GM19351 (cell line): Measurements from ENCODE around the gene TALDO1.

ENCODE experiments used
- ATAC-seq: cut with Tn5 transposase; IDR thresholded peaks from one replicate; pipeline ENCODE4 v1.9.1; 2021; ENCODE audit warnings: mild to moderate bottlenecking, moderate library complexity; ENCODE audit not compliant: unreplicated experiment

TALDO1 gene

DNA sequence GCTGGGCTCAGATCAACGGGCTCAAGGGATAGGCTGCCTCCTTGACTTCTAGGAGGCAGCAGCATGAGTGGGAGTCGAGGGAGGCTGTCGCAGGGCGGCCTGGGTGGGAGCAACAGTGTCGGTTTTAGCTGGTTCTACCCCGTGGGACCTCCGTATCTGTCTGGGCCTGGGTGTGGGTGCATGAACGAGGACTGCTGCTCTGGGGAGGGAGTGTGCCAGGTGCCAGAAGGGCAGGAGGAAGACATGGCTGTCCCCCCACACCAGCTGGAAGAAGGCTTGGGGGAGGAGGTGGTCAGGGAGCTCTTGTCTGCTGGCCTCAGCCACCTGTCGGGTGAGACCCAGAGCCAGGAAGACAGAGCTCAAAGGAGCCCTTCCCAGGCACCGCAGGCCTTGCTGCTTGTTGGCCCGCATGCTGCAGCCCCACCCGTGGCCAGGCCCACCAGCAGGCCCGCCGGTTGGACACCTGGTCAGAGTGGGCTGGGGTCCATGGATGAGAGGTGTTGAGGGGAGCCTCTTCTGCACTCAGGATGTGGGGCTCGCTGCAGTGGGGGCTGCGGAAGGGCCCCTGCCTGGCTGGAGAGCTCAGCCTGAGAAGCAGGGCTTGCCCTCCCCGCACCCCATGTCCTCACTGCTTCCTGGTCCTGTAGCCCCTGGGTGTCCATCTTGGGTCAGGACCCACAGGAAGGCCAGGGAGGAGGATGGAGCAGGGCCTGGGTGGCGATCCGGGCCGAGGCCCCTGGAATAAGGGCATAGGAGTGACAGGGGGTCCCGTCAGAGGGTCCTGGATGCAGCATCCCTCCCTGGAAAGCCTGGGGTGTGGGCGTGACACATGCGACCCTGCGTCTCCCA lies 39.2 kb downstream of the TALDO1 start:
- no peak for ATAC-seq

DNA sequence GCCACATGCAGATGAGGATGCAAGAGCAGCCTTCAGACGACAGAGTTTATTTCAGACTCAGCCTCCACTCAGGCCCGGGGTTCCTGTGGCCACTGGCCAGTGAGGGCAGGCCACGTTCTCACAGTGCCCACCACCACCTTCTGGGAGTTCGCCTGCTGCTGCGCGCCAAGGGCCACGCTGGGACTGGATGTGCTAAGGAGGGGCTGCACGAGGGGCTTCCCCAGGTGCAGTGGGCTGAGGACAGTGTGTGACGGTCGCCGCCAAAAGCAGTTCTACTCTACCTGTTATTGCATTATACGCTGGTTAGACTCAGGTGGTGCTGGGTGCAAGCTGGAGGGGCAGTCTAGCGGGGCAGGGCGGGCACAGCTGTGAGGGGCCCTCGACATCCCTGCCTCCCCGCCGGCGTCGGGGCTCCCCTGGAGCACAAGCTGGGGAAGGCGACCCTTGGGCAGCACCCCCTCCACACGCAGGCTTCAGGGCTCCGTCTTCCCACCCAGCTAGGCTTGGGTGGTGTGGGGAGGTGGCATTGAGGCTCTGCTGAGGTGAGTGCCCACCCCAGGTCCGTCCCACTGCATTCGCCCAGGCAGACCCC lies 39.9 kb downstream of the TALDO1 start:
- ATAC-seq, result no peak

DNA sequence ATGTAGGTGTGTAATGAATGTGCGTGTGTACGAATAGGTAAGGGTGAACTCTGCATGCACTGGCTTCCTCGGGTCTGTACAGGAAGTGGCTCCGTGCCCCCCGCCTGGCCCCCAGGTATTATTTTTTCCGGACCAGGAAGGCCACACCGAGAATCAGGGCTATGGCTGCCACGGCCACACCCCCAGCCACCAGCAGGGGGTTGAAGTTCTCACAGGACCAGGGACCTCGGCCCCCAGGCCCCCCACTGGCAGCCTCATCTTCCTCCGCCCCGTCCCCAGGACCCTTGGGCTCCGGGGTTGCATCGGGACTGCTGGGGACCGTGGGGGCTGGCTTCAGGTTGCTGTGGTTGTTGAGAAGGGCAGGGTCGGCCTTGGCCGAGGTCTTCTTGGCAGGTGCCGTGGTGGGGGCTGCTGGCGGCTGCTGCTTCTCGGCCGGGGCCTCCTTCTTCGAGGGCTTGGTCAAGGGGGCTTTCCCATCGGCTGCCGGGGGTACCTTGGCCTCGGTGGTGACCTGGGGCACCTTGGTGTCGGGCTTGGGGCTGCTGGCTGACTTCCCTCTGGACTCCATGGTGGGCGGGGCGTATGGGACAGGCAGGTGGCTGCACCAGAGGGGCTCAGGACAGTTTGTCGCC lies 40.9 kb downstream of the TALDO1 start:
- no peak for ATAC-seq

DNA sequence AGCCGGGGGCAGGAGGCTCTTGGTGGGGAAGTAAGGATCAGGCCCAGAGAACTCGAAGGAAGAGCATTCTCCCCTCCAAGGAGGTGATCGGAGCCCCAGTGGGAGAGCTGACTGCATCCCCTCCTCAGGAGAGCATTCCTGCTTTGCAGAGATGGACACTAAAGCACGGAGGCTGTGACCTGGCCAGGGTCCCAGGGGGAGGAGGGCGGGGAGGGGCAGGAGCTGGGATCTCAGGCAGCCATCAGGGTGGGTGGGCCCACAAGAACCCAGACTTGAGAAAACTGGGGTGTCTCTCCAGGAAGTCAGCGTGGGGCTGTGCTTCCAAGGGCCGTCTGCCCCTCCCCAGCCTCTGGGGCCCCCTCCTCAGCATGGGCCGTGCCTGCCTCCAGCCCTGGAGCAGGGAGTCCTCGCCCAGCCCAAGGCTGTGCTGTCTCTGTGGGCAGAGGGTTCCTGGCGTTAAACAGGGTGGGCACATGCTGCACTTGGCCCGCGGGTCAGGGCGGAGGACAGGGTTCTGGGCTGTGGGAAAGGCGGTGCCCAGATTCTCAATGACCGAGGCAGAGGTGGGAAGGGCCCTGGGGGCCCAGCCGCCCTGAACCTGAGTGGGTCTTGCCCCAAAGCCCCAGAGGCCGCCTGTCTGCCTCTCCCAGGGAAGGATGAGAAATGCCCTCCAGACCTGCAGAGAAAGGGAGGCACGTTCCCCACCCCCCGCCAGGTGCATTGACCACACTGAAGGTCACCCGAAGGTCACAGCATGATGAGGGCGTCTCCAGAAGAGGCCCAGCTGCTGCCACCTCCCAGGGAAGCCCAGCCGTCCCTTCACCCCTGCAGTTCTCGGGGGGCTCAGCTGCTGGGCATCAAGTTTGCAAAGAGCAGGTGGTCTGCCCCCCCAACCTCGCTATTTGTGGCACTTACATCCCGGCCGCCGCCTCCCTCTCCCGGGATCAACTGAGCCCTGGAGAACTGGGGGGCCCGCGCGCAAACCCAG lies 42.0 kb downstream of the TALDO1 start:
- no peak for ATAC-seq

DNA sequence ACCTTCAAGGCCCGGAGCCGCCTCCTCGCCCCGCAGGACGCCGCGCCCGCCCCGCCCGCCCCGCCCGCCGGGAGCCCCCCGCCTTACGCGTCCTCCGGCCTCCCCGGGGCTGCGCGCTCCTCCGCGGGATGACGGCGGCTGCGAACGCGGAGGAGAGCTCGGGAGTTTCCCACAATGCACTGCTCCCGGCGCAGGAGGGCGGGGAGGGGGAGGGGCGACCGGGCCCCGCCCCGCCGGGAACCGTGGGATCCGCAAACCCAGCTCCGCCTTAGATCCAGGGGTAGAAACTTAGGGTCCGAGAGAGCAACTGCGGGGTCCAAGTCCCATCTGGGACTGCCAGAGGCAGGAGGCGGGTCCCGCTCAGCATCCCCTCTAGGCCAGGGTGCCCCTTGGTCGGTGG lies 42.7 kb downstream of the TALDO1 start, which contains the start of gene CEND1:
TSS of gene CEND1 (minus strand) at position 148 of the 400 bp plus-strand sequence. CDS start 1,514 bp downstream, outside the sequence.
- ATAC-seq, result no peak

DNA sequence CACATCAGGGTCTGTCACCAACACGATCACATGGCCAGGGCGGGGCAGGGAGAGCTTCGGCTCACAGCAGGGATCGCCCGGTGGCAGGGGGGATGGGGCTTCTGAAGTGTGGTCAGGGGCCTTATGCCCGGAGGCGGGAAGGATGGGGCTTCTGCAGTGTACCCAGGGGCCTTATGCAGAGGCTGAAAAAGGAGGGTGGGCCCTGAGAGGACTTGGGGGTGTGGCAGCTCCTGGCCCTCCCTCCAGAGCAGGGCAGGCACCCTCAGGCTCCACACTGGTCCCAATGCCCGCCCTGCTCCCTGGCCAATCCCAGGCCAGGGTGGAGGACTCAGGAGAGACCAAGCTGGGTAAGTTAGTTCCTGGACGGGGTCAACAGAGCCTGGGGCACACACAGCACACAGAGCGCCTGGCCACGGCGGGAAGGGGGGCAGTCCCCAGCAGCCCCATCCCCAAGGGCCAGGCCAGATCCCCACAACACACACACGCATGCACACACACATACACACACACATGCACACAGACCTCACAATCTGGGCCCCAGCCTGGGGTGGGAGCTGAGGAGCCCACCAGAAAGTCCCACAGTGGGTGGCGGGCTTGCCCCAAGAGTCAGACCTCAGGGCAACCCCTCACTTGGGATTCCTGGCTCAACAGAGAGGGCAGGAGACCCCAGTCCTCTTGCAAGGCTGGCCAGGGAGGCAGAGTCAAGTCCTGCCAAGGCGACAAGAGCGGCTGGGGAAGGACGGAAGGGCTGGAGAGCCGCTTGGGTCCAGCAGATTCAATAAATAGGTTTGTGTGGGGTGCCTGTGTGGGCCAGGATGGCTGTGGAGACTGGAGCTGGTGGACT lies 43.7 kb downstream of the TALDO1 start:
- no peak for ATAC-seq

DNA sequence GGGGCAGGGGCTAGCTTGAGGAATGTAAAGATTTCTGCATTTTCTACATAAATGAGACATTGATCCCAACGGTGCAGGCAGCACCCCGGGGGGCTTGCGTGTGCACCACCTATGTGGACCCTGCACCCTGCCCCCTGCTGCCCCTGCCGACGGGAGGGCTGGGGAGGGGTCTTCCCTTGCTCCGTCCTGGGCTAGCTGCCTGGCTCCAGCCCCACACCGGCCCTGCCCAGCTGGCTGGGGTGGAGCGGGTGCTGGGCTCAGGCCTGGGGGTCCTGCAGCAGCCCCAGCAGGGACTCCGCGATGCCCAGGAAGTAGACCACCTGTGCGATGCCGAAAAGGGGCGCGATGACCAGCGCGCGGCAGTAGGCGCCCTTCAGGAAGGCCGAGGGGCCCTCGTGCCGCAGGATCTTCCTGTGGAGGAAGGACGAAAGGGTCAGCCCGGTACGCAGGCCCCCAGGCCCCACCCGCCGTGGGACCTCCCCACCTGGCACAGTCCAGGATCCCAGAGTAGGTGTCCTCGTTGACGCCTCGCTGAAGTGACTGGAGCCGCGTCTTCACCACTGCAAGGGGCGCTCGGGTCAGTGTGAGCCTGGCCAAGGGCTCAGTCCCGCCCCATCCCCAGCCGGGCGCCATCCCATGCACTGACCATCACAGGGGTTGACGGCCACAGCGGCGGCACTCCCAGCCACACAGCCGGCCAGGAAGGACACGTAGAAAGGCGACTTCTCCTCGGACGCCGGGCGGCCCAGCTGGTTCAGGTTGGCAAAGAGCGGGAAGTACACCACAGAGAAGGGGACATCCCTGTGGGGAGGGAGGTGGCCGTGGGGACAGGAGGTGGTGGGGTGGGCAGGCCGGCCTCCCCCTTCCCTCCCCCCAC lies 44.6 kb downstream of the TALDO1 start:
- no peak for ATAC-seq

DNA sequence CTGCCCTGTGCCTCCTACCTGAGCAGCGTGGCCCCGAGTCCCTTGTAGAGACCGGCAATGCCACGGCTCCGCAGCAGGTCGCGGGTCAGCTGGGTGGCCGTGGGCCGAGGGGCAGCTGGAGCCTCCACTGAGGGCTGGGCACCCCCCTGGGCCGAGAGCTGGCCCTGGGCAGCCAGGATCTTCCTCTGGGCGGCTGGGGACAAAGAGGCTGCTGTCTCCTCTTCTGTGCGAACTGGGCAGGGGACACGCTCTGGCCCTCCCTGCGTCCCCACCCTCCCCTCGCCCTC lies 45.2 kb downstream of the TALDO1 start:
- ATAC-seq, result no peak

DNA sequence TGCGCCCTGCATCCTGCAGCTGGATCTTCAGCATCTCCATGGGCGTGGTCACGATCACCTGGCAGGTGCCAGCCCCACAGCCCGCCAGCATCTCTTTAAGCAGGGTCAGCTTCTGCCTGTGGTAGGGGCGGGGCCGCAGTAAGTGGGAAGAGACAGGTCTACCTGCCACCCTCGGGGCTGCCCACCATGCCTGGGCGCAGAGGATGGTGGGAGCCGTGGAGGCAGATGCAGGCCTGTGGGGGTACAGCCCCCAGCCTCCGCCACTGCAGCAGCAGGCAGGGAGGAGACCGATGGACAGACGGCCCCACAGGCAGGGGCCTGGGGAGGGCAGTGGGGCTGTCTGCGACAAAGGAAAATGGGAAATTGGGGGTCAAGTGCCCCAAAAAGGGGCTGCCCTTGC lies 45.6 kb downstream of the TALDO1 start:
- ATAC-seq, result no peak

DNA sequence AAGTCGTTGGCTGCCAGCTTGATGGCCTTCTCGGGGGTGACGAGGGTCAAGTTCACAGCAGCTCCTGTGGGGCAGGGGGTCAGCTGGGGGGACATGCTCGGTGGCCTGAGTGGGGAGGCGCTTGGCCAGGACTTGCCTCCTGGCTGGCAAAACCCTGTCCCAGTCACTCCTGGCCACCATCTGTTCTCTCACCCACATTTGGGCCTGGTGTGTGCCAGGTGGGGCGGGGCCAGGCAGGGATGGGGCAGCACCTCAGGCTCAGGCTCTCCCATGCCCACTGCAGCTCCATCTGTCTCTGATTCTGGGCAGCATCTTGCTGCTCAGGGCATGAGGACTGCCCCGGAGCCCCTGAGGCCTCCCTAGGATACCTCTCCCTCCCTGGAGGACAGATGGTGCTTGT lies 46.3 kb downstream of the TALDO1 start:
- no peak for ATAC-seq

DNA sequence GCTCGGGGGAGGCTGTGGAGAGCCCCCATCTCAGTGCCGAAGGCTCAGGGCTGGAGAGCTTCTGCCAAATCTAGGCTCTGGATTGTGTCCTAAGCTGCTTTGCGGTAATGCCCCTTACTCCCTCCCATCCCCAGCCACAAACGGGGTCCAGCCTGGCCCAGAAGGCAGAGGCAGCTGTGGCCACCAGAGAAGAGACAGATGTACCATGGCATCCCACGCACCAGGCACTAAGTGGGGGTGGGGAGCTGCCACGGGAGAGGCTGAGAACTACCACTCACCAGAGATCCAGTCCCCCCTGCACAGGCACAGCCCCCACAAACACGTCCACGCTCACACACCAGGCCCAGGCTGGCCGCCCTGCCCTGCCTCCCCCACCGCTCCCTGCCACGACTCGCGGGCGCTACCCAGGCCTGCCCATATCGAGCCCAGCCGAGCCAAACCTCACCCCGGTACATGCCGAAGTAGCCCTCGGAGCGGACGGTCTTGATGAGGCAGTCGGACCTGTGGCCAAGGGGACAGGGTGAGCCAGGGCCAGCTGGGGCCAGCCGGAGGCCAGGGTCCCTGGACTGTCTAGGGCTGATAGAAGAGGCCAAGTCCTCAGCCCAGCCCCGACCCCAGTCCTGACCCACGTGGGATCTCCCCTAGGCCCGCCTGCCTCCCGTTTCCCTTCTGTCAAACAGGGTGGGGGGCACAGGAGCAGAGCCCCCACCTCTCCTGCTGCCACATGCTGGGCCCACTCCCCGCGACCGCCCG lies 46.9 kb downstream of the TALDO1 start:
- no peak for ATAC-seq

DNA sequence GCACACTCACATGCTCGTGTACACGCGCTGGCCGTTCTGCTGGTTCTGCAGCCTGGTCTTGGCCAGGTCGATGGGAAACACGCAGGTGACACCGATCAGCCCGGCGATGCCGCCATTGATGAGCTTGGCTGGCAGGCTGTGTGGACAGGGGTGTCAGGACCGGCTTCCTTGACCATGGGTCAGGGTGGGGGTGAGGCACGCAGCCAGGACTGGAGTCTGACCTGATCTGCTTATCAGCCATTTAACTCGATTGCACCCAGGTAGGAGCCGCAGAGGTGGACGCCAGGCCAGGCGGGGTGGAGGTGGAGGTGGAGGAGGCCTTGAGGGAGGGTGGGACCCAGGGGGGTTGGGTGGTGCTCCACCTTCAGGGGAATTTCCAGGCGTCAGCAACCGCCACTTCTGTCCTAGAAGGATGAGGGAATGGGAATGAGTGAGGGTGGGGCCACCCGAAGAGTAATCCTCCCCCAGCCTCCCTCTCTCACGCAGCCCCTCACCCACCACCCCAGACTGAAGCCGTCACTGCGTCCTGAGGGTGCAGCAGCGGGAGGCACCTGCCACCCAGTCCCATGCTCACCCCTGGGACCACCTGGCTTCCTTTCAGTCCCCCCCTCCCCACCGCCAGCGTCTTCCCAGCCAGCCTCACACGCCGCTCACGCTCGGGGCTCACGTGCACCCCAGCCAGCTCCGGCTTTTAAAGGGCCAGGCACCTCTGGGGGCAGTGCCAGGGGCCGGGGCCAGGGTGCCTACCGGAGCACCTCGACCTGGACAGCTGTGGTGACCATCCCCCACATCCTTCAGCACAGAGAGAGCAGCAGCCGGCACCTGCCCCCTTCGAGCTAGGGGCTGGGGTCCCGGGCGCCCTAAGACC lies 47.7 kb downstream of the TALDO1 start:
- ATAC-seq, result no peak

DNA sequence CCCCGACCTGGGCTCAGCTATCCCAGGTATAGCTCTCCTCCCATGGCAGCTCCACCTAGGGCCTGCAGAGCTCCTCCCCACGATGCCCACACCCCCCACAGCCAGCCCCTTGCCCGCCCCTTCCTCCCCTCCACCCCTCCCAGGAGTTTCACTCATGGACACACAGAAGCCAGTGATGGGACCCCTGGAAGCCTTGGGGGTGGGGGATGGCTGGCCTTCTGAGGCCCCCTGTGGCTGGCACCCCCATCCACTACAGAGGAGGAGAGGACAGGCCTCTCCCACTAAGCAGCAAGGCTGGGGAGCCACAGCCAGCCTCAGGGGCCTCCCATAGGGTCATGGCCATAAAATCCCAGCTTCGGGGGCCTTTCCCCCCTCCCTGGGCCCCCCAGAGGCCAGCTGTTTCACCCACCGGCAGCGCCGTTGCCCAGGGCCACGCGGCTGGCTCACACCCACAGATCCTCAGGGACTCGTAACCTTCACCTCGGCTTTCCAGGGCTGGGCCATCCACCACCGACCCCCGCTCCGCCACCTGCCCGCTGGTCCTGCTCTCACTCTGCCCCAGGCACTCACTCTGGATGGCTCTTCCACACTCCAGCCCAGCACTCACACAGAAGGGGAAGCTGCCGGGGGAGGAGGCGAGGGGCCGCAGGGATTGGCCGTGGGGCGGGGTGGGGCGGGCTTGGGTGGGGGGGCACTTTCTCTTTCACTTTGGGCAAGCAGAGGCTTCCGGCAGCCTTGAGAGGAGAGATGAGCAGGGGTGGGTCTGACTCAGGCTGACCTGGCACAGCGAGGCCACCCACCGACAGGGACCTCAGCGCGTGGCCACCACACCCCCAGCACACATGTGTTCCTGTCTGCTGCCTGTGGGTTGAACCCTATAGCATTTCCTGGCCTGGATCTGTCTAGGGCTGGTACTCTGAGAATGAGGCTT lies 48.6 kb downstream of the TALDO1 start:
- ATAC-seq, result peak; percentile 39

DNA sequence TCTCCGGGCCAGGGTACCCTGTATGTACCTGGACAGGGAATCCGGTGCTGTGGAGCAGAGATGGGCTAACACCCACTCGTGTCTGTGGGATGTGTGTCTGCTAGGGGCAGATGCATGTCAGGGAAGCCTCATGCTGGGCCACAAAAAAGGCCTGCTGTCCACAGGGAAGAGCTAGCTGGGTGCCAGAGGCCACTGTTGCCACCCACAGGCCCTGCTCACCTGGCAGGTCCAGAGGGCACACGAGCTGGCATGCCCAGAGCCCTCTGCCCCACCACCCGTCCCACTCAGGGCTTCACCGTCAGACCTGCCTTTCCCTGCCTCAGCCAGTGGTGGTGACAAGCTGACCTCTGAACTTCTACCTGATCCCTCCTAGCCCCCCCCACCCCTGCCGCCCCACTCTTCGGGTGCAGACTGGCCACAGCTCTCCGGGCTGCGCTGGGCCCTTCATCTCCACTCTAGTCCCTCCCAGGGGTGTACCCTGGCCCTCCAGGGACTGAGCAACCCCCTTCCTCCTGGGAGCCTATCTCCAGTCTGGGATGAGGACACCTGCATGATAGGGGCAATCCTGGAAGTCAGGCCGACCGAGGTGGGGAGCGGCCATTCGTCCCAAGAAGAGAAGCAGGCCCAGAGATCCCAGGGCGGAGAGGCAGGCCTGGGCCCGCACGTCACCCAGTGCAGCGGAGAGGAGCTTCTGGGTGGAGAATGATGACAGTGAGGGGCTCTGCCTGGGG lies 49.5 kb downstream of the TALDO1 start:
- no peak for ATAC-seq

DNA sequence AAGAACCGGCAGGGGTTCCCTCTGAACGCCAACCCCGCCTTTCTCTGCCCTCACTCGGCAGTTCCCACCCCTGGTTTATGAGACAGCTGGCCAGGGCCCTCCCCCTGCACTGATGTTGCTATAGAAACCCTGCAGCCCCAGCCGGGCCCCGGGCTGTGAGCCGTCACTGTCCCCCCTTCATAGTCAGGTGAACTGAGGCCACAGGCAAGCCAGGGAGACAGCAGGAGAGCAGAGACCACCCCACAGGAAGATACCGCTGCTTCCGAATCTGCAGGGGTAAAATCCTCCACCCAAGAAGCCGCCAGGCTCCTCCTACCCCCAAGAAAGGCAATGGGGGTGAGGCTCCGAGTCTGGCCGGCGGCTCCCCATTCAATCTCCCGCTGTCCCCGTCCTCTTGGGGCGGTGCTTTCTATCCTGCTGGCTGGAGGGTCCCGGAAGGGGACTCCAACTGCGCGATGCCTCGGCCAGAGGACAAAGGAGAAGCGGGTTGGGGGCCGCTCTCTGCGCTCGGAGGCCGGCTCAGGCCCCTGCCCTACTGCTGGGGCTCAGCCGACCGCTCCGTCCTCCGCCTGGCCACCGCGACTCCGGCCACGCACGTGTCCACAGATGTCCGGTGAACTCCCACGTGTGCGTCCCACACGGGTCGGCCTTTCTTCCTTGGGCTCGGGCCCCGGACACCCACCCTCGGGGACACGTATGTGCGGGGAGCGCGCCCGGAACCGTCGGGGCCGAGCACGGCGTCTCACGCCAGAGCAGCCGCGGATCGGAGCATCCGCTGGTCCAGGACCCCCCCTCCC lies 50.2 kb downstream of the TALDO1 start:
- peak; percentile 50 for ATAC-seq
